SU-DHL-6 (cell line): ENCODE data around the gene TMEM245.

Experiments used
- CTCF ChIP-seq: fragments of 200-600 bp; sonication (generic); IDR thresholded peaks from one replicate; pipeline ENCODE4 v1.5.1; 2017; ENCODE audit warnings: antibody characterized with exemption, mild to moderate bottlenecking, low read length, moderate library complexity; ENCODE audit not compliant: insufficient read depth, poor library complexity, severe bottlenecking
- EZH2phosphoT487 ChIP-seq: fragments of 200-600 bp; sonication (generic), shearing (Covaris generic); conservative IDR thresholded peaks from 2 replicates; pipeline ENCODE4 v1.6.1; 2018; ENCODE audit warnings: mild to moderate bottlenecking, antibody characterized with exemption, low read length, moderate library complexity, mixed read lengths

DNA sequence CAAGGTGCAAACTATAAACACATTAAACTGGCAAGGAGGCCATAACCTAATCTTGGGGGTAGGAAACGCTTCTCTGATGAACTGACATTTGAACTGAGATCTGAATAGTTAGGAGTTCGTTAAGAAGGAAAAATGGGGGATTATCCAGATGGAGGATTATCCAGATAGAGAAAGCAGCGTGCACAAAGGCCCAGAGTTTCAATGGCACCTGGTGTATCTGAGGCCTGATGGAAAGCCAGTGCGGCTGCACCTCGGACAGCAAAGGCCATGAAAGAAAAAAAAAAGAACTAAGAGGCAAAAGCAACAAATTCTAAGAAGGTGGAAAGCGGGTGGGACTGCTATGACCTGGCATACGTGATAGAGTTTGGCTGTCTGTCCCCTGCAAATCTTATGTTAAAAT, 93.4 kb downstream of the TMEM245 start:
- TF ChIP-seq CTCF (no peak), EZH2phosphoT487 (no peak)
